Lower leg skin (tissue), 3 donors: ENCODE measurements around the gene SPATA45.

Source experiments
- CTCF ChIP-seq, 3 donors: fragments of 450-650 bp; IDR thresholded peaks; one replicate each; pipeline ENCODE4 v1.5.1; 2016; ENCODE audit warnings: antibody characterized with exemption in 3 of 3, mild to moderate bottlenecking in 3 of 3, moderate library complexity in 2 of 3
- POLR2A ChIP-seq, 2 donors: fragments of 450-650 bp; IDR thresholded peaks; one replicate each; pipeline ENCODE4 v1.6.1; 2016 to 2017; ENCODE audit warnings: antibody characterized with exemption in 2 of 2, mild to moderate bottlenecking in 1 of 2, moderate library complexity in 1 of 2

GRCh38 chr1:212862111-212862690 is 14.8 kb upstream of the SPATA45 start:
- TF ChIP-seq CTCF (IDR thresholded peaks at IDR 0.05) (no peak), POLR2A (IDR thresholded peaks at IDR 0.05) (no peak)
